DMS53 treated with DMSO at 0.1 percent for 48 hours (cell line): ENCODE results near the gene BFAR.
"Not testable (repeated sequence)": the region's sequence is repeated elsewhere in the genome, so short reads cannot be mapped to it uniquely, and the experiment has no call there.

Source experiments
- DNase-seq: peaks from one replicate; lab custom pipeline; 2025; ENCODE audit not compliant: unreplicated experiment; lab: John Stamatoyannopoulos, UW

Gene BFAR

DNA sequence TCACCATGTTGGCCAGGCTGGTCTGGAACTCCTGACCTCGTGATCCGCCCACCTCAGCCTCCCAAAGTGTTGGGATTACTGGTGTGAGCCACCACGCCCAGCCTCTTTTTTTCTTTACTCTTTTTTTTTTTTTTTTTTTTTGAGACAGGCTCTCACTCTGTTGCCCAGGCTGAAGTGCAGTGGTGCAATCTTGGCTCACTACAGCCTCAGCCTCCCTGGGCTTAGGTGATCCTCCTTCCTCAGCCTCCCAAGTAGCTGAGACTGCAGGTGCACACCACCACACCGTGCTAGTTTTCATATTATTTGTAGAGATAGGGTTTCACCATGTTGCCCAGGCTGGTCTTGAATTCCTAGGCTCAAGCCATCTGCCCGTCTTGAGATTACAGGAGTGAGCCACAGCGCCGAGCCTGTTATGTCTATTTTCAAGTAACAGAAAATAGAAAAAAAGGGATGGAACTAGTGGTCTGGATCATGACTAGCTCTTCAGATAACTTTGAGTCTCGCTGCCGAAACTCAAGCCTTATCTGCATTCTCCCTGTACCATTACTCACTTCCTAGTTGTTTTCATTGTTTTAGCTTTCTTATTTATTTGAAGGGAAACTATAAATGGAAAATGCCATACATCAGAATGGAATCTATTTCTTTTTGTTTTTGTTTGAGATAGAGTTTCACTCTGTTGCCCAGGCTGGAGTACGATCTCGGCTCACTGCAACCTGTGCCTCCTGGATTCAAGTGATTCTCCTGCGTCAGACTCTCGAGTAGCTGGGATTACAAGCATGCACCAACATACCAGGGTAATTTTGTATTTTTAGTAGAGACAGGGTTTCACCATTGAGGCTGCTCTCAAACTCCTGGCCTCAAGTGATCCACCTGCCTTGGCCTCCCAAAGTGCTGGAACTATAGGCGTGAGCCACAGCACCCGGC is 53.4 kb downstream of the BFAR start:
- not testable (repeated sequence) for DNase-seq

DNA sequence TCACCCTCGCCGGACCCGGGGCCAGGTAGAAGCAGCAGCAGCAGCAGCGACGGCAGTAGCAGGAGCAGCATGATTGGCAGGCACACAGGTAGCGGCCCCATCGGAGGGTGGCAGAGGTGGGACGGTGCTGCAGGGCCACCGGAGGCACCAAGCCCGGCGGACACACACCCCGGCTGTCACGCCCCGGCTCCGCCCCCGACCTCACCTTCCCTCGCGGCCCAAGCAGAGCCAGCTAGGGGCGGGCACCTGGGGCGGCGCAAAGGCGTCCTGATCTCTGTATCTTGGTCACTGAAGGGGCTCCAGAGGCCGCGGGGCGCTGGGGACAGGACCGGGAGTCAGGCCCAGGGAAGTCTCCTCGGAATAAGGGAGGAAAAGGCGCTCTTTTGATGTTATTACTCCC is 61.4 kb downstream of the BFAR start, which contains the start of gene PLA2G10:
TSS of gene PLA2G10 (minus strand) at position 180 of the 400 bp plus-strand sequence. CDS start at position 101, 79 bp downstream.
- not testable (repeated sequence) for DNase-seq

- not testable (repeated sequence) for DNase-seq
These were observed 69.1 kb downstream of the BFAR start for GRCh38 chr16:14701859-14702258.

DNA sequence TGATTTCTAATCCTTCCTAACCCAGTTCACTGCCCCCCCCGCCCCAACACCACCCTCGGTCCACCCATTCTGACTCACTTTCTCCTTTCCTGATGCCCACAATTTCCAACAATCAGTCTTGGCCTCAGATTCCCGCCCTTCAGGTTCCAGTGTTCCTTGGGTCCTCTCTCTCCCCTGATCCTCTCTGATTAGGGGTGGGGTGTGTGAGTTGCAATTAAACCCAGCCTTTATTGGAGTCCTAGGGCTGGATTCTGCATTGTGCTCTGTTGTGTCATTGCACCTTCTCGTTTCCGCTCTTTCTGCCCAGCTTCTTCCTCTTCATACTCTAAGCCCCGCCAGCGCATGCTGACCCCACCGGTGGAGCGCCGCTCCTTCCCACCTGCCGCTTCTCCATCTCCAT is 69.9 kb downstream of the BFAR start:
- not testable (repeated sequence) for DNase-seq

DNA sequence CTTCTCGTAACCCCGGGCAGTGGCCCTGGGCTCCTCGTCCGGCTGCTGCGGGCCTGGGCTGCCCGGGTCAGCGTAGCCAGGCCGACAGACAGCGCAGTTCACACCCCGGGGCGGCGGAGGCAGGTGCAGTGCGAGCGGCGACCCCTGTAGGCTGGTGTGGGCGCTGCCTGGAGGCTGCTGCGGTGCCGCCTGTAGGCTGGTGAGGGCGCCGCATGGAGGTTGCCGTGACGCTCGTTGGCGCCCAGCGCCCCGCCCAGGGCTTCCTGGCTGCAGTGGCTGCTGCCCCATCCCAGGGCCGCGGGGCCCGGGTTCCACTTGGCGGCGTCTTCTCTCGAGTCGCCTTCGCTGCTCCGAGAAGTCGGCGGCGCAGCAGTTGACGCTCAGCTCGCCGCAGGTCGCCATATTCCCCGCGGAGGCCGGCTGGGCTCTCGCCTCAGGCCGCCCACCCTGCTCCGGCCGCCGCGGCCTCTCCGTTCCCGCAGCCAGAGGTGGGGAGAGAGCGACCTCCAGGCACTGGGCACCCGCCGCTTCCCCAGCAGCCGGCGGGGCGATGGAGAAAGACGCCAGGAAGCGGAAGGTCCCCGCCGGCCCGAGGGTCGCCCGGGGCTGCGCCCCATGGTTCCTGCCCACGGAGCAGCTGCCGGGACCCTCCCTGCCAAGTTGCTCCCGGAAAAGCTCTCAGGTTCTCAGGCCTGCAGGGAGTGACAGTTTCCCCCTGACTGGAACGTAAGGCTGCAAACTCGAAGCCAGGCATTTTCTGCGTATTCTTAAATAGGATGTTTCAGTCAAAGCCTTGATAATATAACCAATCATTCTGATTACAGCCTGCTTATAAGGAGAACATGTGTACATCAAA is 70.6 kb downstream of the BFAR start, which contains the start of gene NPIPA3:
TSS of gene NPIPA3 (plus strand) at position 256 of the 856 bp plus-strand sequence. CDS start 5,533 bp downstream, outside the sequence.
- not testable (repeated sequence) for DNase-seq
